H1 (cell line): ENCODE results near the gene LMX1A. TPM values are rescaled to one million over a fixed set of nuclear protein-coding genes. Genes with fewer than 3 reads are reported as not detected.

Experiments used
- CTCF ChIA-PET: fragments of 300-600 bp; sonication (Branson Sonifier 250); formaldehyde crosslinking; loops from one replicate; lab custom pipeline; 2021; ENCODE audit not compliant: partially characterized antibody; lab: Charles Lee
- POLR2A ChIA-PET: fragments of 300-600 bp; sonication (Branson Sonifier 250); formaldehyde crosslinking; loops from one replicate; lab custom pipeline; 2021; ENCODE audit warnings: inconsistent platforms; ENCODE audit not compliant: partially characterized antibody; lab: Charles Lee
- DNase-seq, 2 experiments: peaks; one replicate each; pipeline versions ENCODE4 v3.0.0 to v3.0.0-alpha.2; 2010 to 2022; ENCODE audit warnings: low spot score in 2 of 2, low read depth in 1 of 2, mixed read lengths in 1 of 2
- FAIRE-seq: peaks from 2 replicates; lab custom pipeline; 2011; peaks lifted over from hg19 to GRCh38; lab: Jason Lieb, UNC
- H2AFZ ChIP-seq: 2 replicates; pipeline ENCODE4 v1.8.1; 2012; ENCODE audit warnings: low read length, inconsistent platforms
- H2AK5ac ChIP-seq: 2 replicates; pipeline ENCODE4 v1.6.1; 2013; ENCODE audit warnings: low read depth, low read length
- H2BK120ac ChIP-seq: replicated peaks from 2 replicates; pipeline ENCODE3; 2013; ENCODE audit warnings: low read depth, low read length, inconsistent platforms
- H2BK12ac ChIP-seq: 2 replicates; pipeline ENCODE4 v1.6.1; 2013; ENCODE audit warnings: low read depth, low read length
- H2BK15ac ChIP-seq: 2 replicates; pipeline ENCODE4 v1.6.1; 2013; ENCODE audit warnings: low read length
- H2BK20ac ChIP-seq: 2 replicates; pipeline ENCODE4 v1.6.1; 2013; ENCODE audit warnings: low read length
- H2BK5ac ChIP-seq: 2 replicates; pipeline ENCODE4 v1.6.1; 2013; ENCODE audit warnings: low read depth, low read length
- H3K14ac ChIP-seq: 2 replicates; pipeline ENCODE4 v1.6.1; 2013; ENCODE audit warnings: inconsistent platforms; ENCODE audit not compliant: insufficient read length
- H3K18ac ChIP-seq: 2 replicates; pipeline ENCODE4 v1.6.1; 2013; ENCODE audit warnings: low read length; ENCODE audit errors: extremely low read depth
- H3K23ac ChIP-seq: 2 replicates; pipeline ENCODE4 v1.6.1; 2013; ENCODE audit warnings: inconsistent platforms; ENCODE audit not compliant: insufficient read length
- H3K23me2 ChIP-seq: 2 replicates; pipeline ENCODE4 v1.6.1; 2013; ENCODE audit warnings: low read depth, low read length
- H3K27ac ChIP-seq: 2 replicates; pipeline ENCODE4 v1.6.1; 2011; ENCODE audit warnings: low read depth, low read length, inconsistent platforms
- H3K27me3 ChIP-seq, 4 experiments: replicated peaks in 1 of 4; 1 replicate in 1 of 4; 2 replicates in 3 of 4; pipeline versions ENCODE4 v1.6.1 to v1.8.1; 2011 to 2013; ENCODE audit warnings: low read length in 3 of 4, mild to moderate bottlenecking in 3 of 4, inconsistent platforms in 2 of 4, mixed read lengths in 2 of 4, moderate library complexity in 1 of 4; ENCODE audit not compliant: control insufficient read depth in 3 of 4, insufficient read depth in 3 of 4; ENCODE audit errors: extremely low read depth in 1 of 4
- H3K36me3 ChIP-seq, 4 experiments: 2 replicates each; pipeline versions ENCODE4 v1.6.1 to v1.8.1; 2011 to 2013; ENCODE audit warnings: mild to moderate bottlenecking in 4 of 4, low read length in 3 of 4, moderate library complexity in 2 of 4, control low read depth in 1 of 4, inconsistent platforms in 1 of 4; ENCODE audit not compliant: insufficient read depth in 4 of 4, control insufficient read depth in 2 of 4
- H3K4ac ChIP-seq: replicated peaks from 2 replicates; pipeline ENCODE3; 2013; ENCODE audit warnings: low read length, low read depth, mixed read lengths, inconsistent platforms; ENCODE audit not compliant: insufficient read length
- H3K4me1 ChIP-seq, 4 experiments: replicated peaks in 1 of 4; 1 replicate in 1 of 4; 2 replicates in 3 of 4; pipeline versions ENCODE4 v1.6.1 to v1.8.1; 2011 to 2013; ENCODE audit warnings: low read length in 3 of 4, inconsistent platforms in 2 of 4, mixed read lengths in 1 of 4; ENCODE audit not compliant: insufficient read depth in 4 of 4, control insufficient read depth in 3 of 4
- H3K4me2 ChIP-seq, 2 experiments: 2 replicates each; pipeline versions ENCODE4 v1.6.1 to v1.8.1; 2011 to 2013; ENCODE audit warnings: low read depth in 2 of 2, low read length in 2 of 2, control low read depth in 1 of 2, inconsistent platforms in 1 of 2, mild to moderate bottlenecking in 1 of 2; ENCODE audit not compliant: insufficient read depth in 1 of 2
- H3K4me3 ChIP-seq, 4 experiments: fragments of 200-600, 300-600 bp in 1 of 4; sonication (generic), shearing (Covaris generic), sonication (Bioruptor Twin) in 1 of 4; 2 replicates each; pipeline versions ENCODE4 v1.5.1 to v1.8.1; 2011 to 2016; ENCODE audit warnings: low read length in 4 of 4, low read depth in 3 of 4, control low read depth in 2 of 4, inconsistent platforms in 2 of 4, mild to moderate bottlenecking in 2 of 4, mixed read lengths in 1 of 4, moderate library complexity in 1 of 4; ENCODE audit not compliant: insufficient read depth in 2 of 4; ENCODE audit errors: extremely low read depth in 1 of 4
- H3K56ac ChIP-seq: replicated peaks from 2 replicates; pipeline ENCODE3; 2013; ENCODE audit warnings: low read depth, mild to moderate bottlenecking, mixed read lengths, low read length, inconsistent platforms; ENCODE audit not compliant: insufficient read length
- H3K79me1 ChIP-seq: 2 replicates; pipeline ENCODE4 v1.6.1; 2013; ENCODE audit warnings: low read depth, low read length, control low read depth
- H3K79me2 ChIP-seq, 2 experiments: 2 replicates each; pipeline versions ENCODE4 v1.6.1 to v1.8.1; 2012 to 2013; ENCODE audit warnings: low read length in 2 of 2, mild to moderate bottlenecking in 2 of 2, inconsistent platforms in 1 of 2; ENCODE audit not compliant: insufficient read depth in 2 of 2, control insufficient read depth in 1 of 2
- H3K9ac ChIP-seq, 4 experiments: replicated peaks in 1 of 4; 1 replicate in 1 of 4; 2 replicates in 3 of 4; pipeline versions ENCODE4 v1.6.1 to v1.8.1; 2011 to 2013; ENCODE audit warnings: low read depth in 3 of 4, low read length in 3 of 4, control low read depth in 2 of 4, mild to moderate bottlenecking in 2 of 4, moderate library complexity in 2 of 4, inconsistent platforms in 1 of 4; ENCODE audit errors: extremely low read depth in 1 of 4
- H3K9me3 ChIP-seq, 2 experiments: 2 replicates each; pipeline versions ENCODE4 v1.6.1 to v1.8.1; 2012 to 2013; ENCODE audit warnings: mild to moderate bottlenecking in 2 of 2, moderate library complexity in 2 of 2, control low read depth in 1 of 2, inconsistent platforms in 1 of 2, low read depth in 1 of 2, low read length in 1 of 2, mixed read lengths in 1 of 2; ENCODE audit not compliant: insufficient read depth in 2 of 2
- H4K20me1 ChIP-seq, 2 experiments: replicated peaks in 1 of 2; 2 replicates each; pipeline versions ENCODE3 to v1.8.1; 2011 to 2013; ENCODE audit warnings: inconsistent platforms in 2 of 2, low read length in 2 of 2, mild to moderate bottlenecking in 1 of 2; ENCODE audit not compliant: insufficient read depth in 2 of 2, control insufficient read depth in 1 of 2
- H4K5ac ChIP-seq: 2 replicates; pipeline ENCODE4 v1.6.1; 2013; ENCODE audit warnings: low read length, low read depth, mixed read lengths, inconsistent platforms; ENCODE audit not compliant: insufficient read length
- H4K8ac ChIP-seq: 2 replicates; pipeline ENCODE4 v1.8.0; 2013; ENCODE audit warnings: mild to moderate bottlenecking, moderate library complexity, low read length, inconsistent platforms; ENCODE audit not compliant: insufficient read depth; ENCODE audit errors: extremely low read depth
- H4K91ac ChIP-seq: replicated peaks from 2 replicates; pipeline ENCODE3; 2013; ENCODE audit warnings: low read length, mixed read lengths, inconsistent platforms; ENCODE audit not compliant: insufficient read length
- HDAC2 ChIP-seq, 2 experiments: fragments of 300-600 bp in 1 of 2; sonication (generic) in 1 of 2; IDR thresholded peaks; 2 replicates each; pipeline ENCODE4 v1.6.1; 2011 to 2012; ENCODE audit warnings: low read depth in 2 of 2, low read length in 2 of 2, mild to moderate bottlenecking in 2 of 2, moderate library complexity in 2 of 2, borderline replicate concordance in 1 of 2, inconsistent platforms in 1 of 2
- WGBS, 2 experiments: shearing (Covaris generic) in 1 of 2; methylation state at CpG; one replicate each; pipeline versions ENCODE4 v1.1.6 to v1.1.7; 2013 to 2015; ENCODE audit warnings: low lambda C conversion rate in 2 of 2, mixed read lengths in 2 of 2, inconsistent platforms in 1 of 2, low coverage in 1 of 2, missing lambda C conversion rate in 1 of 2; ENCODE audit not compliant: insufficient replicate concordance in 2 of 2, insufficient coverage in 1 of 2, insufficient read length in 1 of 2; ENCODE audit errors: extremely low coverage in 1 of 2, missing lambda C conversion rate in 1 of 2; 5-methylcytosine and 5-hydroxymethylcytosine counted together
- polyA plus RNA-seq, 7 experiments: library from polyadenylated mRNA; depleted of rRNA in 3 of 7; stranded (reverse) in 5 of 7; unstranded in 2 of 7; fragments of >200 nt in 5 of 7; fragments of 200-250 nt in 2 of 7; gene quantifications; 1 replicate in 5 of 7; 2 replicates in 1 of 7; 4 replicates in 1 of 7; pipeline versions ENCODE4 v1.2.1 to v1.2.3, GENCODE V29; 2011 to 2013; ENCODE audit warnings: missing spikeins in 2 of 7, mixed read lengths in 2 of 7
- total RNA-seq: library from RNA; stranded (reverse); fragmentation: NEBNext Ultra II Directional; extraction: Animal tissue kit (Norgen Biotek cat#: 25700); gene quantifications from 2 replicates; pipeline ENCODE4 v1.2.1, GENCODE V29; 2021

Gene LMX1A
- total and polyA plus RNA-seq, 2 of the 8 experiments (the other 6 are each of a cell fraction or from before 2014, with no cell fraction given), result not detected

- no peaks in the 10 kb centered on the region; a peak in 1 of 7 replicates for H3K27me3 ChIP-seq
- POLR2A ChIA-PET, result no interaction called here
Measured at GRCh38 chr1:165387505-165387904, 31.0 kb upstream of the LMX1A start.

More at GRCh38 chr1:165387505-165387904, 31.0 kb upstream of the LMX1A start:
- H4K8ac ChIP-seq, result no peak overlapping the region
- H4K20me1 ChIP-seq, result no peaks in the 10 kb centered on the region
- no peak overlapping the region for H3K14ac ChIP-seq
- no peak overlapping the region for H2AFZ ChIP-seq
- no peak overlapping the region for H3K23ac ChIP-seq
- no peak overlapping the region for H3K4me3 ChIP-seq
- no peak overlapping the region for H3K27ac ChIP-seq
- H2BK120ac ChIP-seq, result no peak overlapping the region
- H2BK12ac ChIP-seq, result no peak overlapping the region
- H3K18ac ChIP-seq, result no peak overlapping the region
- H3K9me3 ChIP-seq, result no peaks in the 10 kb centered on the region
- CTCF ChIA-PET, result interaction anchor here (0.8 to 2.4 kb wide), 8 partner anchors 9 to 274 kb away, joined by 3 to 10 read pairs (median 4); no protein-coding TSS in a partner anchor
- no peak overlapping the region for H3K9ac ChIP-seq
- DNase-seq, result no peak
- no peaks in the 10 kb centered on the region for H3K36me3 ChIP-seq
- no peak overlapping the region for H2AK5ac ChIP-seq
- no peak overlapping the region for H3K56ac ChIP-seq
- H4K5ac ChIP-seq, result no peak overlapping the region
- H3K4me1 ChIP-seq, result peaks cover 0 to 2% (median under 1%) of the 10 kb centered on the region in 4 experiments; a peak in 2 of 7 replicates
- H4K91ac ChIP-seq, result no peak overlapping the region
- TF ChIP-seq HDAC2 (IDR thresholded peaks at IDR 0.05; ENCODE audit: borderline replicate concordance in 1 of 2, low read depth in 2 of 2, low read length in 2 of 2), result no peak
- no peak overlapping the region for H3K4me2 ChIP-seq
- no peaks in the 10 kb centered on the region for H3K23me2 ChIP-seq
- H3K79me2 ChIP-seq, result no peaks in the 10 kb centered on the region
- no peak overlapping the region for H2BK15ac ChIP-seq
- no peaks in the 10 kb centered on the region for H3K79me1 ChIP-seq
- no peak overlapping the region for H2BK20ac ChIP-seq
- no peak overlapping the region for H3K4ac ChIP-seq
- no peak for FAIRE-seq
- 93% methylated on average over 2 of the region's 2 CpGs; no CpG with 5 or more reads in 1 of the 2 experiments for WGBS, 2 experiments
- H2BK5ac ChIP-seq, result no peak overlapping the region
